Measurements from ENCODE around the gene NRXN3. TPM values are rescaled to one million over a fixed set of nuclear protein-coding genes. Genes with fewer than 3 reads are reported as not detected.

Gene NRXN3
- total RNA-seq, 1 experiment from 2014 or later = not detected

GRCh38 chr14:79161571-79161970 lies 991.4 kb downstream of the NRXN3 start:
- ChIA-PET CTCF (no interaction called here), POLR2A (no interaction called here)
- no peak overlapping the region for H3K27ac ChIP-seq (ENCODE audit: low read length)
- no peak overlapping the region for H3K4me3 ChIP-seq (ENCODE audit: low read depth in 2 of 2, low read length in 2 of 2)
- H3K36me3 ChIP-seq (ENCODE audit: control insufficient read depth, insufficient read depth, low read length) = no peaks in the 10 kb centered on the region
- no peaks in the 10 kb centered on the region for H3K27me3 ChIP-seq (ENCODE audit: control insufficient read depth, insufficient read depth, low read length)
- TF ChIP-seq TCF7L2 (IDR thresholded peaks at IDR 0.05; ENCODE audit: low read depth, low read length) (no peak), CTCF (IDR thresholded peaks at IDR 0.05) (no peak)
- TF ChIP-seq, protein P1, sequence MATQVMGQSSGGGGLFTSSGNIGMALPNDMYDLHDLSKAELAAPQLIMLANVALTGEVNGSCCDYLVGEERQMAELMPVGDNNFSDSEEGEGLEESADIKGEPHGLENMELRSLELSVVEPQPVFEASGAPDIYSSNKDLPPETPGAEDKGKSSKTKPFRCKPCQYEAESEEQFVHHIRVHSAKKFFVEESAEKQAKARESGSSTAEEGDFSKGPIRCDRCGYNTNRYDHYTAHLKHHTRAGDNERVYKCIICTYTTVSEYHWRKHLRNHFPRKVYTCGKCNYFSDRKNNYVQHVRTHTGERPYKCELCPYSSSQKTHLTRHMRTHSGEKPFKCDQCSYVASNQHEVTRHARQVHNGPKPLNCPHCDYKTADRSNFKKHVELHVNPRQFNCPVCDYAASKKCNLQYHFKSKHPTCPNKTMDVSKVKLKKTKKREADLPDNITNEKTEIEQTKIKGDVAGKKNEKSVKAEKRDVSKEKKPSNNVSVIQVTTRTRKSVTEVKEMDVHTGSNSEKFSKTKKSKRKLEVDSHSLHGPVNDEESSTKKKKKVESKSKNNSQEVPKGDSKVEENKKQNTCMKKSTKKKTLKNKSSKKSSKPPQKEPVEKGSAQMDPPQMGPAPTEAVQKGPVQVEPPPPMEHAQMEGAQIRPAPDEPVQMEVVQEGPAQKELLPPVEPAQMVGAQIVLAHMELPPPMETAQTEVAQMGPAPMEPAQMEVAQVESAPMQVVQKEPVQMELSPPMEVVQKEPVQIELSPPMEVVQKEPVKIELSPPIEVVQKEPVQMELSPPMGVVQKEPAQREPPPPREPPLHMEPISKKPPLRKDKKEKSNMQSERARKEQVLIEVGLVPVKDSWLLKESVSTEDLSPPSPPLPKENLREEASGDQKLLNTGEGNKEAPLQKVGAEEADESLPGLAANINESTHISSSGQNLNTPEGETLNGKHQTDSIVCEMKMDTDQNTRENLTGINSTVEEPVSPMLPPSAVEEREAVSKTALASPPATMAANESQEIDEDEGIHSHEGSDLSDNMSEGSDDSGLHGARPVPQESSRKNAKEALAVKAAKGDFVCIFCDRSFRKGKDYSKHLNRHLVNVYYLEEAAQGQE (IDR thresholded peaks at IDR 0.05; ENCODE audit: insufficient read depth in 1 of 2, low read depth in 2 of 2, low read length in 1 of 2) = peak in 1 of 2 experiments; percentile 65; a peak in 2 of 4 replicates
- no TSS peak for BruUV-seq (replicated peaks)
- H3K4me1 ChIP-seq (ENCODE audit: control insufficient read depth, insufficient read depth, low read length) = no peaks in the 10 kb centered on the region
- intact Hi-C loops (cut with micrococcal nuclease; ENCODE audit: unreplicated experiment) (no loop called here), in situ Hi-C loops (cut with HindIII; ENCODE audit: low pct_unique_long_range_greater_than_20kb, low sequenced_read_pairs) (no loop called here)
- ATAC-seq (no peak), DNase-seq (ENCODE audit: low read depth, low spot score) (no peak)
- no peaks in the 10 kb centered on the region for H3K9me3 ChIP-seq (ENCODE audit: control insufficient read depth, insufficient read depth, low read depth, low read length)

- no TSS peak for BruUV-seq (replicated peaks)
- intact Hi-C loops (cut with micrococcal nuclease; ENCODE audit: unreplicated experiment) (no loop called here), in situ Hi-C loops (cut with HindIII; ENCODE audit: low pct_unique_long_range_greater_than_20kb, low sequenced_read_pairs) (no loop called here)
- no peak for ATAC-seq
- Histone ChIP-seq H3K27ac (ENCODE audit: low read length) (no peak overlapping the region), H3K9me3 (ENCODE audit: control insufficient read depth, insufficient read depth, low read depth, low read length) (no peaks in the 10 kb centered on the region), H3K4me1 (ENCODE audit: control insufficient read depth, insufficient read depth, low read length) (no peaks in the 10 kb centered on the region), H3K27me3 (ENCODE audit: control insufficient read depth, insufficient read depth, low read length) (no peaks in the 10 kb centered on the region), H3K36me3 (ENCODE audit: control insufficient read depth, insufficient read depth, low read length) (no peaks in the 10 kb centered on the region), H3K4me3 (ENCODE audit: low read depth in 2 of 2, low read length in 2 of 2) (no peak overlapping the region)
- ChIA-PET POLR2A (no interaction called here), CTCF (no interaction called here)
- TF ChIP-seq SIN3A (IDR thresholded peaks at IDR 0.05; ENCODE audit: borderline replicate concordance, insufficient read depth, low read depth, low read length) (no peak), POLR2AphosphoS5 (IDR thresholded peaks at IDR 0.05; ENCODE audit: low read depth, low read length) (no peak), CTCF (IDR thresholded peaks at IDR 0.05) (no peak), TCF7L2 (IDR thresholded peaks at IDR 0.05; ENCODE audit: low read depth, low read length) (no peak)
- TF ChIP-seq, protein P1 (IDR thresholded peaks at IDR 0.05; ENCODE audit: insufficient read depth in 1 of 2, low read depth in 2 of 2, low read length in 1 of 2) = no peak
- DNase-seq (ENCODE audit: low read depth, low spot score) = no peak
Measured at GRCh38 chr14:79162833-79163232, 992.7 kb downstream of the NRXN3 start.

All from Panc1 (cell line).